GM19023 (cell line): ENCODE results near the gene ACOX1.
A peak's percentile ranks its signal among the peaks of the same experiment; 100 is the strongest.
"Not testable (repeated sequence)": the region's sequence is repeated elsewhere in the genome, so short reads cannot be mapped to it uniquely, and the experiment has no call there.

Source experiments
- ATAC-seq: cut with Tn5 transposase; IDR thresholded peaks from one replicate; pipeline ENCODE4 v1.9.1; 2021; ENCODE audit warnings: mild to moderate bottlenecking, moderate library complexity; ENCODE audit not compliant: unreplicated experiment

The ACOX1 gene

DNA sequence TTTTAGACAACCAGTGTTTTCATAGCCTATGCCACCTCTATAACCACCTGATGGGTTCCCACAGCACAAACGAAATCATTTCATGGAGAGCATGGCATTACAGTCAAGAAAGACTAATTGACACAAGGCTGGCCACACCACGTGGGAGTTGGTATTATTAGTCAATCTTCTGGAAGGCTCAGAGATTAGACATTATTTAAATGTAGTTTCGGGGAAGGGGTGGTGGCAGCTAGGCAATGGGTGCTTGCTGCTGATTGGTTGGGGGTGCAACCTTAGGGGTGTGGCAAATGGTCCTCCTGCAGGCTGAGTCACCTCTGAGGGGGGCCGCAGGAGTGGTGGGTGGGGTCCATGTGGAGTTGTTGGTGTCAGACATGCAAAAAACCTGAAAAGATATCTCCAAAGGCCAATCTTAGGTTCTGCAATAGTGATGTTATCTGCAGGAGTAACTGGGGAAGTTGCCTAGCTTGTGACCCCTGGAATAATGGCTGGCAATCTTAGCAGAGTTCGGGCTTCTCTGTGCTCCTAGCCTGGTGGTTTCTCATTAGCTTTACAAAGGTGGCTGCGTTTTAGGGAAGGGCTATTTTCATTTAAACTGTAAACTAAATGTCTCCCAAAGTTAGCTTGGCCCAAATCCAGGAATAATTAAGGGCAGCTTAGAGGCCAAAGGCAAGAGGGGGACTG is 4.7 kb upstream of the ACOX1 start:
- ATAC-seq = no peak

DNA sequence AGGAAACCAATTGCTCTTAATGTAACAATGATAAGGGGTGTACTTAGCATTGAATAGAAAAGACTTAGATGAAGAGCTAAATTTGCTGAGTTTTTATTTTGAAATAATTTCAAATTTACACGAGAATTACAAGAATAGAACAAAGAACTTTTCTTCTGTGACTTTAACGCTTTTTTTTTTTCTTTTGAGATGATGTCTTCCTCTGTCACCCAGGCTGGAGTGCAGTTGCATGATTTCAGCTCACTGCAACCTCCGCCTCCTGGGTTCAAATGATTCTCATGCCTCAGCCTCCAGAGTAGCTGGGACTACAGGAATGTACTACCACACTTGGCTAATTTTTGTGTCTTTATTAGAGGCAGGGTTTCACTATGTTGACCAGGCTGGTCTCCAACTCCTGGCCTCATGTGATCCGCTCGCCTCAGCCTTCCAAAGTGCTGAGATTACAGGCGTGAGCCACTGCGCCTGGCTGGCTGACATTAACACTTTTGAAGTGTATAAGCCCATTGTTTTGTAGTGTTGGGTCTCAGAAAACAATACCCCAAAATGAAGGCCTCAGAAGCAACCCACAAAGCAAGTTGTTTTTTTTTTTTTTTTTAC is 2.2 kb upstream of the ACOX1 start:
- ATAC-seq = no peak

DNA sequence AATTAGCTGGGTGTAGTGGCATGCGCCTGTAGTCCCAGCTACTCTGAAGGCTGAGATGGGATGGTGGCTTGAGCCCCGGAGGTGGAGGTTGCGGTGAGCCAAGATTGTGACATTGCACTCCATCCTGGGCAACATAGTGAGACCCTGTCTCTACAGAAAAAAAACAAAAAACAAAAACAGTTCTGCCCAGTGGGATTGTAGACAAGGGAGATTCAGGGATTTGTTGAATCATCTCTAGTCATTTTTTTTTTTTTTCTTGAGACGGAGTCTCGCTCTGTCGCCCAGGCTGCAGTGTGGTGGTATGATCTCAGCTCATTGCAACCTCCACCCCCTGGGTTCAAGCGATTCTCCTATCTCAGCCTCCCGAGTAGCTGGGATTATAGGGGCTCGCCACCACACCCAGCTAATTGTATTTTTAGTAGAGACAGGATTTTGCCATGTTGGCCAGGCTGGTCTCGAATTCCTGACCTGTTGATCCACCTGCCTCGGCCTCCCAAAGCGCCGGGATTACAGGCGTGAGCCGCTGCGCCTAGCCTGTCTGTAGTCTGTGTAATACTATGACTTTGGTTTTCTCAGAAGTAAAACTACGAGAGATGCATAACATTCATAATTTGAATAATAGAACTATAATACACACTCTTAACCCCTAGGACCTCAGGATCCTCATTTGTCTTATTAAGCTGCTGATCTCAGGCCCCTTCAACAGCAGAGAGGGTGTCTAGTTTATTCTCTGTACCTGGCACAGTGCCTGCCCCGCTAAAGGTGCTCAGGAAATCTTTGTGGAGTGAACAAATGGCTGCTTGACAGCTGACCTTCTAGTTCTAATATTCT is 1.4 kb upstream of the ACOX1 start:
- no peak for ATAC-seq

DNA sequence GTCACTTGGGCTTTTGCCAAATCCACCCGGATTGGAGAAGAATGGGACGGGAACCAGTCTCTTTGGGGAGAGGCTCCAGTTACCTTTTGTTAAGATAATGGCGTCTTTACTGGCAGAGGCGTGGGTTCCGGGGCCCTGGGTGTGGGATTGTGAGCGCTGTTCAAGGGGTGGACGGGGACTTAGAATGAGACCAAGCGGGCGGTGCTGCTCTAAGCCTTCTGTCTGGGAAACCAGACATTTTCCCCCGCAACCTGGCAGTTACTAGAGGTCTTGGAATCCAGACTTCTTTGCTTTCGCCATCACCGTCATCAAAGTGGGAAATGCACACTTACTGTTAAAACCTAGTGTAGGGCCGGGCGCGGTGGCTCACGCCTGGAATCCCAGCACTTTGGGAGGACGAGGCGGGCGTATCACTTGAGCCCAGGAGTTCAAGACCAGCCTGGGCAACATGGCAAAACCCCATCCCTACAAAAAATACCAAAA is 780 bp upstream of the ACOX1 start:
- peak; percentile 15 for ATAC-seq

DNA sequence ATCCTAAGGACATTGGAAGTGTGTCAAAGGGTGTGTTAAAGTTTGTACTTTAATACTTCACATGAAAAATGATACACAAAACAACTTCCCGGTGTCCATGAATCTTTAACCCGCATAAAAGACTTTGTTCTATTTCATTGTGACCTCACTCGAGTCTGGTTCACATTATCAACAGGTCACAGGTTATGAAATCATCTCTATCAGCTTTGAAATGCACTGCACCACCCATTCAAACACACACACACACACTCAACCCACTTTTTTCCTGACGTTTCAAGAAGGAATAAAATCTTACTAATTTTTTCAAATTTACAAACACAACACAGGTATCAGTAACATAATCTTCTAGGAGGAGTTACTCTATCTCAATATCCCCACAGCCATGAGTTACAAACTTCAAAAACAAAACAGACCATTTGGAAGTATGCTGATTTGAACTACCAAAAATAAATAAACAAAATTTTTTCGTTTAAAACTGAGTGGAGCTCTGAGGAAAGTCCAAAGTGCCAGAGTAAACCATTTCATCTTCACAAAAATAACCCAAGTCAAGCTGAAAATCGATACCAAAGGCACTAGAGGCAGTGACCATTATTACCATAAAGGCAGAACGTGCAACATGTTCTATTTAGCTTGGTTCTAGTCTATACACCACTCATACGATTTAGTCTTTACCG is 2.7 kb downstream of the ACOX1 start:
- no peak for ATAC-seq

DNA sequence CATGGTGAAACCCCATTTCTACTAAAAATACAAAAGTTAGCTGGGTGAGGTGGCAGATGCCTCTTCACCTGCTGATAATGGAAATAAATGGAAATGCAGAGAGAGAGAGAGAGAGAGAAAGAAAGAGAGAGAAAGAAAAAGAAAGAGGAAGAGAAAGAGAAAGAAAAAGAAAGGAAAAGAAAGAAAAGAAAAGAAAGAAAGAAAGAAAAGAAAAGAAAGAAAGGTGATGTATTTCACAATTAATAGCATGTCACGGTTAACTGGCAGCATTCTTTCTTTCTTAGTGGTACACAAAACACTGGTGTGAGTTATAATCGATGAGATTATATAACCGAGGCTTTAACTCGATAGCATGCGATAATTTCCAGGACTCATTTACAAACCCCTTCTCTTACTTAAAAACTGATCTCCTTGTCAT is 3.2 kb downstream of the ACOX1 start:
- ATAC-seq = no peak

DNA sequence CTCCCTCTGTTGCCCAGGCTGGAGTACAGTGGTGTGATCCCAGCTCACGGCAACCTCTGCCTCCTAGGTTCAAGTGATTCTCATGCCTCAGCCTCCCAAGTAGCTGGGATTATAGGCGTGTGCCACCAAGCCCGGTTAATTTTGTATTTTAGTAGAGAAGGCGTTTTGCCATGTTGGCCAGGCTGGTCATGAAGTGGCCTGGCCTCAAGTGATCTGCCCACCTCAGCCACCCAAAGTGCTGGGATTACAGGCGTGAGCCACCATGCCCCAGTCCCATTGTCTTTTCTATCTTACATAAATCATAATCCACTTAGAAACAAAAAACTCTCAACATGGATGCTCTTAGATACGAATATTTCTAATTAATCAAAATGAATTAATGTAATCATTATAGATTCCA is 3.8 kb downstream of the ACOX1 start:
- ATAC-seq = not testable (repeated sequence)

DNA sequence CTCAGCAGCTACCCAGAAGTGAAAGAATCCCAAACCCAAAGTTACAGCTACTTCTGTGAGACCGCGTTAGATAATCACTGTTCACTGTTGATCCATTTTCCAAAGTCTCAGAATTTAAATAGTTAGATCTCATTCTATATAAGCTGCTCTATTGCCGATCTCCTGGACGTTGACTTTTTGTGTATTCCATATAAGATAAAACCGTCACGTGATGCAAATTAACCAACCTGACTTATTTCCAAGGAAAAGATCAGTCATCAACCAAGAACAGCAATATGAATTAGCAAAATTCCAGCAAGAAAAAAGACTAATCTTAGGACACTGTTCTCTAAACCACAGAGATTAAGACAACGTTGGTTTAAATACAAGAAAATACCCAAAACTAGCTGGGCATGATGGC is 8.3 kb downstream of the ACOX1 start:
- no peak for ATAC-seq

DNA sequence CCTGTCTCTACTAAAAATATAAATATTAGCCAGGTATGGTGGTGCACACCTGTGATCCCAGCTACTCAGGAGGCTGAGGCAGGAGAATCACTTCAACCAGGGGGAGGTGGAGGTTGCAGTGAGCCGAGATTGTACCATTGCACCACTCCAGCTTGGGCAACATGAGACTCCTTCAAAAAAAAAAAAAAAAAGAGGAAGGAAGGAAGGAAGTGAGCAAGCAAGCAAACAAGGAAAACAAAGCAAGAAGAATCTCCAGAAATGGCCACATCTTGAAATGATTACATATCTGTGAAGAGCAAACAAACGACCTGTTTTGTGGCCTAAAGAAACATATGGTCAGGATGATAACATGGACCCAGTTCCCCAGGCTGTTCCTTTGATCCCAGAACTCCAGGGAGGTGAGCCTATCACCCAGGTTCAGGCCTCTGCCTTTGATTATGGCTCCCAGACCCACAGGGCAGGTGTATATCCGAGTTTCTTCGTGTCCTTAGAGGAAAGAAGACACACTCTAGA is 8.9 kb downstream of the ACOX1 start:
- no peak for ATAC-seq

DNA sequence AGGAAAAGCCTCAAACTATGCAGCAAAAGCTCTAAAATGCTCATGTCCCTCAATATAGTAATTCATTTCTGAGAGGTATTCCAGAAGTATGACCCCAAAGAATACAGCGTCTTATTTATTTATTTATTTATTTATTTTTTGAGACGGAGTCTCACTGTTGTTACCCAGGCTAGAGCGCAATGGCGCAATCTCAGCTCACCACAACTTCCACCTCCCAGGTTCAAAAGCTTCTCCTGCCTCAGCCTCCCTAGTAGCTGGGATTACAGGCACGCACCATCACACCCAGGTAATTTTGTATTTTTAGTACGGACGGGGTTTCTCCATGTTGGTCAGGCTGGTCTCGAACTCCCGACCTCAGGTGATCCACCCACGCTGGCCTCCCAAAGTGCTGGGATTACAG is 9.9 kb downstream of the ACOX1 start:
- not testable (repeated sequence) for ATAC-seq

DNA sequence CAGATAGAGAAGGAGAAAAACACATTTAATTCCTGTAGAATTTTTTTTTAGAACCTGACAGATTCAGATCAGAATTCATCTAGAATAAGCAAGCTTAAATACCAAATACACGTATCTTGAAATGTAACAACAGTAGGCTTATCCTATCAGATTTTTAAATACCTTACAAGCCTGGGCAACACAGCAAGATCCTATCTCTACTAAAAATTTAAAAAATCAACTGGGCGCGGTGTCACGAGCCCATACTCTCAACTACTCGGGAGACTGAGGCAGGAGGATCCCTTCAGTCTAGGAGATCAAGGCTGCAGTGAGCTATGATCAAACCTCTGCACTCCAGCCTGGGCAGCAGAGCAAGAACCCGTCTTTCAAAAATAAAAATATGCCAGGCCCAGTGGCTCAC is 13.5 kb downstream of the ACOX1 start:
- ATAC-seq = no peak

DNA sequence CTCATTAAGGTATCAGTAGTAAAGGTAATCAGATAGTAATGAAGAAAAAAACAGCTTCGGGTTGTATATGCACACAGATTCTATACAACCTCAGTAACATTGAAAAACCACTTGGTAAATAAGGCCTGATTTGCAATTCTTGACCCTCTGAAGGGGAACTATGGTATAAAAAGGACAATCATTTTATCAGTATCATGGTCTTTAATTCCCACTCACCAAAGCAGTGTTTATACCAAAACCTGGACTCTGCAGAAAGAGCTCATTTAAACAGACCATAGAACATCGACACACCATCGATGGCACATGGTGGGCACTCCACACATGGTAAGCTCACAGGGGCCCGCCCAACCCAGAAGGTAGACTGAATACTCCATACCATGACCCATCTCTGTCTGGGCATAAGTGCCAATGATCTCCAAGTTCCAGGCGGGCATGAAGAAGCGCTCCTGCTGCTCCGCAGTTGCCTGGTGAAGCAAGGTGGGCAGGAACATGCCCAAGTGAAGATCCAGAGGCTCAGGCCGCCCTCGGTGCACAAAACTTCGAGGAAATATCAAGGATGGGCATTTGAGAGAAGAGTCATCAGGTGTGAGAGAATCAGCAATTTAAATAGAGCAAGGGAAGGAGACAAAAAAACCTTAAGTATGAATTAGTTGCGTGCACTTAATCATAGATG is 19.0 kb downstream of the ACOX1 start:
- no peak for ATAC-seq

DNA sequence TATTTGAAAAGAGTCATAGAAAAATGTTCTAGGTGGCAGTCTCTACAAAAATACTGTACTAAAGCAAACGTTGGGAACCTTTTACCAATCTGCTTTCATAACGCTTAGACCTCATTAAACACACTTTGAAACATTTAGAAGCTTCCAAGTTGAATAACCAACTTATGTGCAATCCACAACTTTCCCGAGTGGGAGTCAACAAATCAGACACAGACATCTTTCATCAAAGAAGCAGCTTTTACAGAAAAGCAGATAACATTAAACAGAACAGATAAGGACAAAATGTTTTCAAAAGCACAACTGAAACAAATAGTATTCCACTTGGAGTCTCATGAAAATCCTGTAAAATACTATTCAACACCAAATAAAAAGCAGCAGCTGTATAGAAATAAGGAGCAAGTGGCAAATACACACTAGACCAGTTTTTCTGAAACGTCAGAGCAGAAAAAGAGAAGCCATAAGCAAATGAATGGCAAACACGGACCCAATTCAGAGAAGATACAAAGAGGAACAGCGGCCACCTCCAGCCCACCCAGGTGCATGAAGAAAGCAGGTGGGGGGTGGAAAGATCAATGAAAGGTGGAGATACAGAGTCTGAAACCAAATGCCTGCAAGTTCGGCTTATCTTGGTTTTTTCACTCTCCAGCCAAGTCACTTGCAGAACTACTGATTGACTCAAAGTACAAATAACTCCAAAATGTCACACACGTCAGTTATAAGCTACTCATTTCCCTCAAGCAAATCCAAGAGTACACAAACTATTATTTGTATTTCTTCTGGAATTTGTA is 19.7 kb downstream of the ACOX1 start:
- no peak for ATAC-seq

DNA sequence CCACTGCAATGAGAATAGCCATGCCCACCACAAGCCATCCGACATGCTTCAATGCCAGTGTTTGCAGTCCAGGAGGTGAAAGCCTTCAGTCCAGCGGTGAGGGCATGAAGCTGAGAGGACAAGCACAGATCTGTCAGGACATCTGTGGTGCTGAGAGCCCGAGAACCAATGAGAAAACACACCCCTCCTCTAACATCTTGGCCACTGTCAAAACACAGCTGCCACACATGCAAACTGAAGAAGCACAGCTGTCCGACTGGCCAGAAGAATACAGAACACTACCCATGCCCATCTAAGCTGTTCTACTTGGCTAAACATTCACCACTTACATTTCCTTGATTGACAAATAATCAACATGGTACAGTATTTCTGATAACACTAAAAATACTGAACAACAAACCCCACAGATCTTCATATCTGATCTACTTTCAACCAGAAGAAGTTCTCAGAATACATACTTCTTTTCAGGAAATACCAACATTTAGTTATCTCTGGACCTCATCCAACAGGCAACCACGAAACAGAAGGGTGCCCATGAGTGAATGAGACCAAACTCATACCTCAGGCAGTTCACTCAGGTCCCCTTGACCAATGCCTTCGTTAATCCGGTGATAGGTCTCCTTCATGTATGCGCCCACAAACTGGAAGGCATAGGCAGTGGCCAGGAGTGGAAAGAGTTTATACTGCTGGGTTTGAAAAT is 28.0 kb downstream of the ACOX1 start:
- ATAC-seq = no peak

DNA sequence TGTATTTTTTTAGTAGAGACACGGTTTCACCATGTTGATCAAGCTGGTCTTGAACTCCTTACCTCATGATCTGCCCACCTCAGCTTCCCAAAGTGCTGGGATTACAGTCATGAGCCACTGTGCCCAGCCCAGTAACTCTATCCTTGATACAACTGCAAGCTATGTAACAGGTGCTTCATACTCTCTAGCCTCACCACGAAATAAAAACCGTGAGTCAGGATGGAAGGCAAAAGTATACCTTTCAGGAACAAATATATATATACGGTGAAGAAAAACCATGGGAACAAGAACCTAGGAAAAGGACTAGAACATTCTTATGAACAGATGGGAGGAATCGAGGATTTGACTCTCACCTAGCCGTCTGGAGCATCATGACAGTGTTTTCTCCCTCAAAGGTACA is 28.5 kb downstream of the ACOX1 start:
- no peak for ATAC-seq

DNA sequence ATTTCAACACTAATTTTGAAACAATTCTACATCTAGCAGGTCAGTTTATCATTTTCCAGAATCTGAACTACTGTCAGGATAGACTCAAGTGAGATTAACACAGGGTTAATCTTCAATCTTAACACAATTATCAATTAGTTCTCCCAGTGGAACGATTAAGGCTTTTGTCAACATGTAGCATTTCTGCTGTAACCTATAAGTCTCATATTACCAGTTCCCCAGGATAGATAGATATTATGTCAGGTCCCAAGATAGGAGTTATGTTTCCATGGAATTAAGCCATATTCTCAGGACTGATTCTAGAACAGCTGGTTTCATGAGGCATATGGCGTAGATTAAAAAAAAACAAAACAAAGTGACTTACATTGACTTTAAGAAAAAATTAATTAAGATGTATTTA is 33.8 kb downstream of the ACOX1 start:
- no peak for ATAC-seq

DNA sequence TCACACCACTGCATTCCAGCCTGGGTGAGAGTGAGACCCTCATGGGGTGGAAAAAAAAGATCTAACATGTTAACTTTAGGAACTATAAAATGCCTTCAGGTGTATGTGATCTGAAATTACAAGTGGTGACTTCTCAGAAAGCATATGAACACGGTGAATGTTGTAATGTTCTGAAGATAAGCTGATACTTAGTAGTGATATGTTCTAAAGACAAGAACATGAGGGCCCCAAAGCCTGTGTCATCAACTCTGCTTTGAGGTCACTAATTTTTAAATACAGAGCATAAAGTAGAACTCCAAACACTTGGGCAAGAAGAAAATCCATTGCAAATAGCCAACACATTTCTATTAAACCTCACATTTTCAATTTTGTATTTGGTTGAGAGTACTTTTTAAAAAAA is 35.5 kb downstream of the ACOX1 start:
- ATAC-seq = no peak

DNA sequence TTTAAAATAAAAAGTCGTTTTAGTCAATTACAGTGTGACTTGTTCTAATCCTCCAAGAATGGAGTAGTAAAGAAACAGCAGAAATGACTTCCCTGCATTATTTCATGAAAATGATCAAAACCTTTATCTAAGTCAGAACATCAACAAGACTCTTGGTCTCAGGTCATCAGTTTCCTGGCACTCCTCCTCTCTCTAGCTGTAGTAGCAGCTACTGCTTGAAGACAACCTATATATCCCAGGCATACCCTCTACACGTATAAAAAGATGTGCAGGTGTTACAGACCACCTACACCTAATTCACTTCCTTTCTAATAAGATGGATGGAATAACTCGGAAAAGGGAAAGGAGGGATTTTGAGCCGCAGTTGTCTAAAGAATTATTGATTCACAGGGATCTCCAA is 36.5 kb downstream of the ACOX1 start:
- no peak for ATAC-seq

DNA sequence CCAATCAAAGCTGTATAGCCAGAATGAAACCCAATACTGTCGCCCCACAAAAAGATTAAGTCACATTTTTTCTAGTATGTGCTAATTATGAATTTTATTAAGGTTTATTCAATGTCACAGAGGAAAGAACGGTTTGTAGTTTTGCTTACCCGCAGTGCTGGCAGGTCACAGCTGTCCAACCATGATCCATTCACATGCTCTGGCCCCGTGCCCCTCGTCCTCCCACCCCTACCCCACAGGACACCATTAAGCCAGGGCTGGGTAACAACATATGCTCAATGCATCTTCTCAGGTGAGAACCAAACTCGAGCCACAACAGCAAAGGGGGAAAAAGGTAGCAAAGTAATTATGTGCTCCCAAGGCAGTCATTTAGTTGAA is 37.5 kb downstream of the ACOX1 start:
- ATAC-seq = no peak
